Measurements from ENCODE around the gene FZD2. TPM values are rescaled to one million over a fixed set of nuclear protein-coding genes. Genes with fewer than 3 reads are reported as not detected.

FZD2 gene
- polyA plus RNA-seq, 2 of the 4 experiments (the other 2 are of a cell fraction): 25.8 to 54.9 TPM

GRCh38 chr17:44543213-44543904 lies 13.9 kb upstream of the FZD2 start (continued):
- no peak for TF ChIP-seq REST (IDR thresholded peaks at IDR 0.05)

- no peak overlapping the region for H3K4me3 ChIP-seq
- WGBS (ENCODE audit: missing lambda C conversion rate): 34% methylated on average over 5 of the region's 5 CpGs
- TF ChIP-seq MAFK (IDR thresholded peaks at IDR 0.05; ENCODE audit: partially characterized antibody) (no peak), TP53 (CRISPR knock-in tag; IDR thresholded peaks at IDR 0.05) (no peak), FOSB (CRISPR knock-in tag; IDR thresholded peaks at IDR 0.05) (no peak), BHLHE40 (IDR thresholded peaks at IDR 0.05; ENCODE audit: low read depth, low read length) (no peak), KDM1A (IDR thresholded peaks at IDR 0.05; ENCODE audit: low read depth) (peak; percentile 96), JUNB (IDR thresholded peaks at IDR 0.05) (no peak; the same call in 1 of the 2 replicates), KDM5A (IDR thresholded peaks at IDR 0.05) (no peak), BCL3 (IDR thresholded peaks at IDR 0.05) (peak; percentile 33; the same call in 1 of the 3 replicates), NPAS2 (CRISPR knock-in tag; IDR thresholded peaks at IDR 0.05; ENCODE audit: borderline replicate concordance) (no peak), USF2 (IDR thresholded peaks at IDR 0.05) (no peak), HMGXB4 (CRISPR knock-in tag; IDR thresholded peaks at IDR 0.05; ENCODE audit: borderline replicate concordance) (no peak), ZNF302 (CRISPR knock-in tag; IDR thresholded peaks at IDR 0.05) (no peak), EP300 (IDR thresholded peaks at IDR 0.05) (no peak), HOXB5 (CRISPR knock-in tag; IDR thresholded peaks at IDR 0.05) (0 out of 2 replicates have a peak, but pooled peaks have one; percentile 32), CHD2 (IDR thresholded peaks at IDR 0.05; ENCODE audit: low read length, partially characterized antibody) (no peak), RARB (CRISPR knock-in tag; IDR thresholded peaks at IDR 0.05) (no peak), ZFP36 (IDR thresholded peaks at IDR 0.05; ENCODE audit: borderline replicate concordance, partially characterized antibody) (no peak), RNF2 (IDR thresholded peaks at IDR 0.05; ENCODE audit: borderline replicate concordance, low read depth) (no peak), SMC3 (IDR thresholded peaks at IDR 0.05) (no peak), EHMT2 (IDR thresholded peaks at IDR 0.05; ENCODE audit: low read depth) (no peak), FOXS1 (CRISPR knock-in tag; IDR thresholded peaks at IDR 0.05) (no peak), HOXB13 (CRISPR knock-in tag; IDR thresholded peaks at IDR 0.05; ENCODE audit: low read depth) (0 out of 2 replicates have a peak, but pooled peaks have one; percentile 45), GATA3 (IDR thresholded peaks at IDR 0.05; ENCODE audit: borderline replicate concordance) (no peak), ESRRA (IDR thresholded peaks at IDR 0.05; ENCODE audit: borderline replicate concordance, low read length) (no peak), TFCP2L1 (CRISPR knock-in tag; IDR thresholded peaks at IDR 0.05) (no peak), NR3C1 (IDR thresholded peaks at IDR 0.05) (no peak), MAZ (IDR thresholded peaks at IDR 0.05; ENCODE audit: borderline replicate concordance, low read depth, low read length) (no peak), ZC3H11A (IDR thresholded peaks at IDR 0.05) (no peak), ATOH8 (CRISPR knock-in tag; IDR thresholded peaks at IDR 0.05; ENCODE audit: low read depth) (no peak)
Observed at GRCh38 chr17:44543905-44544523, 13.3 kb upstream of the FZD2 start.

More at GRCh38 chr17:44543905-44544523, 13.3 kb upstream of the FZD2 start:
- ChIA-PET CTCF (interaction anchor here (0.7 to 8.7 kb wide), 17 partner anchors 9 to 322 kb away, joined by 3 to 145 read pairs (median 4); partner anchors contain the start of gene FZD2), POLR2A (interaction anchor here (0.6 to 5.6 kb wide), 10 partner anchors 10 to 269 kb away, joined by 3 to 110 read pairs (median 3); partner anchors contain the start of genes FZD2 and GPATCH8)
- ATAC-seq (peak; percentile 28 to 37), FAIRE-seq (no peak), DNase-seq (ENCODE audit: low read depth in 1 of 2, low spot score in 1 of 2) (peak in 1 of 2 experiments; percentile 49)
- Histone ChIP-seq H3K4me2 (peak overlapping the region; percentile 84), H3K9me3 (peaks cover 14% of the 10 kb centered on the region), H3K4me1 (peaks cover 71% of the 10 kb centered on the region), H3K27ac (peak overlapping the region; percentile 93 to 94)

Measured in A549 (cell line).